HG03097 (cell line): ENCODE measurements around the gene FADS2.

Source experiments
- ATAC-seq: cut with Tn5 transposase; IDR thresholded peaks from one replicate; pipeline ENCODE4 v1.9.1; 2021; ENCODE audit not compliant: unreplicated experiment, low FRiP score

Gene FADS2

GRCh38 chr11:61842528-61842820 lies 14.4 kb downstream of the FADS2 start:
- ATAC-seq: no peak

- ATAC-seq: no peak
These were observed 16.9 kb downstream of the FADS2 start for GRCh38 chr11:61844909-61845565.

GRCh38 chr11:61846362-61847020 lies 18.4 kb downstream of the FADS2 start:
- ATAC-seq: no peak

- ATAC-seq: no peak
These were observed 19.9 kb downstream of the FADS2 start for GRCh38 chr11:61847914-61848581.

GRCh38 chr11:61848631-61849030 lies 20.5 kb downstream of the FADS2 start:
- no peak for ATAC-seq

- ATAC-seq: no peak
These were observed 22.6 kb downstream of the FADS2 start for GRCh38 chr11:61850687-61851086.

- ATAC-seq: no peak
These were observed 23.2 kb downstream of the FADS2 start for GRCh38 chr11:61851113-61851899.

GRCh38 chr11:61851900-61852295 lies 23.8 kb downstream of the FADS2 start:
- ATAC-seq: no peak

- no peak for ATAC-seq
These were observed 25.6 kb downstream of the FADS2 start for GRCh38 chr11:61853698-61854169.

GRCh38 chr11:61854206-61854895 lies 26.3 kb downstream of the FADS2 start:
- ATAC-seq: no peak

GRCh38 chr11:61854966-61855714 lies 27.0 kb downstream of the FADS2 start:
- no peak for ATAC-seq

GRCh38 chr11:61855939-61856680 lies 28.0 kb downstream of the FADS2 start:
- no peak for ATAC-seq

- ATAC-seq: no peak
These were observed 32.2 kb downstream of the FADS2 start for GRCh38 chr11:61860054-61860903.

GRCh38 chr11:61861634-61862033 lies 33.5 kb downstream of the FADS2 start:
- ATAC-seq: no peak

GRCh38 chr11:61862714-61863547 lies 34.8 kb downstream of the FADS2 start:
- ATAC-seq: no peak

GRCh38 chr11:61863548-61864081 lies 35.5 kb downstream of the FADS2 start:
- ATAC-seq: no peak
